Measurements from ENCODE around the gene ZCCHC7.
"Not testable (repeated sequence)": the region's sequence is repeated elsewhere in the genome, so short reads cannot be mapped to it uniquely, and the experiment has no call there.

ZCCHC7 gene

DNA sequence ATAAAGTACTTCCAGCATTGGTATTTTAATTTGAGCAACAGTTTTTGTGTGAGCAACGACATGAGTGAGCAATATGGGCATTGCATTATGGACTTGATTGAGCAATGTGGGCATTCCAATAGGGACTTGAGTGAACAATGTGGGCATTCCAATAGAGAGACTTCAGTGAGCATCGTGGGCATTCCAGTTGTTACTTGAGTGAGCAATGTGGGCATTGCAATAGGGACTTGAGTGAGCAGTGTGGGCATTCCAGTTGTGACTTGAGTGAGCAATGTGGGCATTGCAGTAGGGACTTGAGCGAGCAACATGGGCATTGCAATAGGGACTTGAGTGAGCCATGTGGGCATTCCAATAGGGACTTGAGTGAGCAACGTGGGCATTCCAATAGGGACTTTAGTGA is 52.2 kb downstream of the ZCCHC7 start:
- no peak for DNase-seq (ENCODE audit: low read depth in 1 of 2, low spot score in 1 of 2)

DNA sequence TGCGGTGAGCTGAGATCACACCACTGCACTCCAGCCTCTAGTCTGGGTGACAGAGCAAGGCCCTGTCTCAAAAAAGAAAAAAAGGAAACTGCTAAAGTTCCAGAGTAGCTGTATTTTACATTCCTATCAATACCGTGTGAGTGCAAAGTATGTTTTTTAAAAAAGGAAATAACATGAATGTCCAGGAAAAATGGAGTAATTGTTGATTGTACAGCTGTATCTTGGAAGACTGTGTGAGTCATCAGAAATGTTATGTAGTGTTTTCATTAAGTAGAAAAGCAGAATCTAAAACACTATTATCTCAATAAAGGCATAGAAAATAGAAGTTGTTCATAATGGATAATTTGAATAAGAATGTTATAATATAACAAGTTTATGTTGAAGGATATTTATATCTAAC is 53.9 kb downstream of the ZCCHC7 start:
- no peak for DNase-seq (ENCODE audit: low read depth in 1 of 2, low spot score in 1 of 2)

GRCh38 chr9:37178742-37179141 is 58.4 kb downstream of the ZCCHC7 start:
- no peak for DNase-seq (ENCODE audit: low read depth in 1 of 2, low spot score in 1 of 2)

DNA sequence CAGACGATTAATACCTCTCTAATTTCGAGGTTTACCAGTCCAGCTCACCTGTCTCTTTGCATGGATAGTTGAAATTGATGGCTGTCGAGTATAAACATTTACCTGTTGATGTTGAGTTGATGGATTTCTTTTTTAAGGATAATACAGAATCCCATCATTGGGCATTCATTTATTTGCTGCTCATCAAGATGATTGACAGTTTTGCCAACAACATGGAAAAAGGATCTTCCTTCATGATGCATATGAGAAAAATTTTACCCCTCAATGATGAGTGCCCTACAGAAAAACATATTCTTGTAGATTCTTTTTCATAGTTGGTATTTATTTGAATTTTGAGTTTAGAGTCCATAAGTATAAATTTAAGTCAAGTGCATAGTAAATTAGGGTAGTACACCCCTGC is 59.2 kb downstream of the ZCCHC7 start:
- no peak for DNase-seq (ENCODE audit: low read depth in 1 of 2, low spot score in 1 of 2)

GRCh38 chr9:37180138-37180537 is 59.8 kb downstream of the ZCCHC7 start:
- no peak for DNase-seq (ENCODE audit: low read depth in 1 of 2, low spot score in 1 of 2)

GRCh38 chr9:37182718-37183117 is 62.3 kb downstream of the ZCCHC7 start:
- DNase-seq (ENCODE audit: low read depth in 1 of 2, low spot score in 1 of 2) = no peak

DNA sequence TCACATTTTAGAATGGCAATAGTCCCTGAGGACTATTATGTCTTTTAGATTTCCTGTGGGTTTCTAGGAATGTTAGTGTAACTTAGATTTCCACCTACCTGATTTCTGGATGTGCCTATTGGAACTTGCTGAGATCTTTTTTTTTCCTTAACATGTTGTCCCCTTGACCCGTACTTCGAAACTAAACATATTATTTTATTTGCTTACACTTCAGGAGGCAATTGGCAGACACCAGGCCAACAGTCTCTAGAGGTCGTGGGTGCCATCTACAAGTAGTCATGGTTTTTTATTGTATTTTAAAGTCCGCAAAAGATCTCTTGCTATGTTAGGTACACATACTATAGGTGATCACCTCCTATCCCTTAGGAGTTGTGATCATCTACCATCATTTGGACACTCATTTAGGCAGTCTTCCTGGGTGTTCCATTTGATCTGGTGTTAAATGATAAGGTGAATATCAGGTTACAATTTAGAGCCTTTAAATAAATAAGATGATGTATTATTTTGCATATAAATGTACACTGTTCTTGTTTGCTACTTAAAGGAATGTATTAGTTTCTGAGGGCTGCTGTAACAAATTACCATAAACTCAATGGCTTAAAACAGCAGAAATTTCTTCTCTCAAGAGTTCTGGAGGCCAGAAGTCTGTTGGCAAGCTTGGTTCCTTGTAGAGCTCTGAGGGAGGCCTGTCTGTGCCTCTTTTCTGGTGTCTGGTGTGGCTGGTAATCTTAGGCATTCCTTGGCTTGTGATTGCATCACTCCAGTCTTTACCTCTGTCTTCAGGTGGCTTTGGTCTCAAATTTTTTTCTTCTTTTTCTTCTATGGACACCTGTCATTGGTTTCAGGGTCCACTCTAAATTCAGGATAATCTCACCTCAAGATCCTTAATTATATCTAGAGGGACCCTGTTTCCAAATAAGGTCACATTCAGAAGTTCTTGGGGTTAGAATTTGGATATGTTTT is 64.8 kb downstream of the ZCCHC7 start:
- DNase-seq (ENCODE audit: low read depth in 1 of 2, low spot score in 1 of 2) = no peak

DNA sequence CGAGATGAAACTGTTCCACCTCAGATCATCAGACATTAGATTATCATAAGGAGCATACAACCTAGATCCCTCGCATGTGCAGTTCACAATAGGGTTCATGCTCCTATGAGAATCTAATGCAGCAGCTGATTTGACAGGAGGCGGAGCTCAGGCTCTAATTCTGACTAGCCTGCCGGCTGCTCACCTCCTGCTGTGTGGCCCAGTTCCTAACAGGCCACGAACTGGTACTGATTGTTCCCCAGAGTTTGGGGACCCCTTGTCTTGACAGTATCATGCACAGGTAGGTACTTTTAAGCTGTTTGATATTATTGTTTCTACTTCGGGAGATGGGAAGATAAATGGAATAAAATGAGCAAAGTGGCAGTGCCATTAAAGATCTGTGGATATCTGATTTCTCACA is 66.9 kb downstream of the ZCCHC7 start:
- DNase-seq (ENCODE audit: low read depth in 1 of 2, low spot score in 1 of 2) = no peak

GRCh38 chr9:37187713-37188439 is 67.5 kb downstream of the ZCCHC7 start:
- DNase-seq (ENCODE audit: low read depth in 1 of 2, low spot score in 1 of 2) = no peak

- not testable (repeated sequence) for DNase-seq (ENCODE audit: low read depth in 1 of 2, low spot score in 1 of 2)
Observed at GRCh38 chr9:37190739-37191138, 70.4 kb downstream of the ZCCHC7 start.

GRCh38 chr9:37191403-37192089 is 71.2 kb downstream of the ZCCHC7 start:
- no peak for DNase-seq (ENCODE audit: low read depth in 1 of 2, low spot score in 1 of 2)

- DNase-seq (ENCODE audit: low read depth in 1 of 2, low spot score in 1 of 2) = no peak
Observed at GRCh38 chr9:37192803-37193202, 72.4 kb downstream of the ZCCHC7 start.

GRCh38 chr9:37197158-37198038 is 77.0 kb downstream of the ZCCHC7 start:
- DNase-seq (ENCODE audit: low read depth in 1 of 2, low spot score in 1 of 2) = no peak

DNA sequence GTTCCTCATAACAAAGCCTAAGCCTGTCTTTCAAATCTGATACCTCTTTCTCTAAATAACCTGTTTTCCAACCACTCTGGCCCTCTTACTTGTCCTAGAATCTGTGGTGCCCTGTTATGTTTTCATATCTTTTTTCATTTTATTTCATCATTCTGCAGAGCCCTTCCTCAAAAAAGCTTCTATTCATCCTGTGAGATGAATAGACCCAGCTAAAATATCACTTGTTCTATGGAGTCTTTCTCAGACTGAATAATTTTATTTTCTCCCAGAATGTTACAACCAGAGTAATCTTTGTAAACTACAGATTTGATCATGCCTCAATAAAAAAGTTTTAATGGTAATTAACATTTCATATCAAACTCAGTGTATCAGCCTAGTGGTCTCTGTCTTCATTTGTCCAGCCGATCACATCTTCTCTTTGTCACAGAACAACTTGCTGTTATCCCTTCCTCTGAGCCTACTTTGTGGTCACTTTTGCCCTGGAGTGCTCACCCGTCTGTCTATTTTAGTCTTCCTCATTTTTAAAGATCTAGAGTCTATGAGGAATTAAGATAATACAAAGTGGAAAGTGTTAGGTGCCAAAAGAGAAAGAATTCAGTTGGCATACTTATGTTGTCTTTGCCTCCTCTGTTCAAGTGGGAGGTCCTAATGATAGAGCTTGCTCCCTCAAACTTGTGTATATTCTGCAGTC is 77.8 kb downstream of the ZCCHC7 start:
- DNase-seq (ENCODE audit: low read depth in 1 of 2, low spot score in 1 of 2) = no peak

GRCh38 chr9:37198831-37199230 is 78.5 kb downstream of the ZCCHC7 start:
- no peak for DNase-seq (ENCODE audit: low read depth in 1 of 2, low spot score in 1 of 2)

DNA sequence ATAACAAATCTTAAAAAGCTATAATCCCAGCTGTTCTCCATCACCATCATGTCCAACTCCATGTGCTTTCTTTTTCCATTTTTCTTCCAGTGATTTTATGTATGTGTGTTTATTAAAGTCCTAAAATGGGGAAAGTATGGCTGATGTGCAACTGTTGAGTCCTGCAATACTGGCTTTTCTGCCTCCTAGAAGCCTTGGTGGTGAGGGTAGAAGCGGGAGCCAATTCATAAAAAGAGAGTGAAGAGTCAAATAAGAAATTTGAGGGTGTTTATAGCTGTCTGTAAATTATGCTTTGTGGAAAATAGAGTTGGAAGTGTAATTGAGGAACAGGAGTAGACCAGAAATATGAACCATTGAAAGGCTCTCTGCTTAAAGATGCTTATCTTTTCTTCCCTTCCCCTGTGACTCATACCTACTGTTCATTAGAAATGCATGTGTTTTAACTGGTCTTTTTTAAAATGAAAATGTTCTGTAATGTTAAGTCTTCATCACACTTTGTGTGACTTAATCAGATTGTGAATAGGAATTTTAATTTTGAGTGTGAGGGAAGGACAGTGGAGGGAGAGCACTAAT is 80.1 kb downstream of the ZCCHC7 start:
- DNase-seq (ENCODE audit: low read depth in 1 of 2, low spot score in 1 of 2) = no peak

DNA sequence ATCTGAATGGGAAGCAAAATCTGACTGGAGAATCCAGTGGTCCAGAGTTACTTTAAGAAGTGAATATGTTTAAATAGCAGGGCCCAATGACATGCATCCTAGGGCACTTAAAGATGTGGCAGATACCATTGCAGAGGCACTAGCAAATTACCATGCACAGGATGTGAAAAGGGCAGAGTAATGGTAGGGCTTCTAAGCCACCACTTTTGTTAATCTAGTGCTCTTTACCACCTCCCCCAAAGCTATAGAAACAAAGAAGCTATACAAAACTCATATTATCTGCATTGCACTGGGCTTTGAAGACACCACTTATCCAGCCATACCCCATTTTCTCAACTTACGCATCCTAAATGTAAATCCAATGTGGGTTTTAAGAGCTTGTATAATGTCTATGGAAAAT is 81.2 kb downstream of the ZCCHC7 start:
- no peak for DNase-seq (ENCODE audit: low read depth in 1 of 2, low spot score in 1 of 2)

GRCh38 chr9:37202091-37202490 is 81.7 kb downstream of the ZCCHC7 start:
- DNase-seq (ENCODE audit: low read depth in 1 of 2, low spot score in 1 of 2) = no peak

DNA sequence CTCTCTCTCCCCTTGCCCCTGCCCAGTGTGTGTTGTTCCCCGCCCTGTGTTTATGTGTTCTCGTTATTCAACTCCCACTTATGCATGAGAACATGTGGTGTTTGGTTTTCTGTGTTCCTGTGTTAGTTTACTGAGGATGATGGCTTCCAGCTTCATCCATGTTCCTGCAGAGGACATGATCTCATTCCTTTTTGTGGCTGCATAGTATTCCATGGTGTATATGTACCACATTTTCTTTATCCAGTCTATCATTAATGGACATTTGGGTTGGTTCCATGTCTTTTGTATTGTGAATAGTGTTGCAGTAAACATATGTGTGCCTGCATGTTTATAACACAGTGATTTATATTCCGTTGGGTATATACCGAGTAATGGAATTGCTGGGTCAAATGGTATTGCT is 83.1 kb downstream of the ZCCHC7 start:
- not testable (repeated sequence) for DNase-seq (ENCODE audit: low read depth in 1 of 2, low spot score in 1 of 2)

DNA sequence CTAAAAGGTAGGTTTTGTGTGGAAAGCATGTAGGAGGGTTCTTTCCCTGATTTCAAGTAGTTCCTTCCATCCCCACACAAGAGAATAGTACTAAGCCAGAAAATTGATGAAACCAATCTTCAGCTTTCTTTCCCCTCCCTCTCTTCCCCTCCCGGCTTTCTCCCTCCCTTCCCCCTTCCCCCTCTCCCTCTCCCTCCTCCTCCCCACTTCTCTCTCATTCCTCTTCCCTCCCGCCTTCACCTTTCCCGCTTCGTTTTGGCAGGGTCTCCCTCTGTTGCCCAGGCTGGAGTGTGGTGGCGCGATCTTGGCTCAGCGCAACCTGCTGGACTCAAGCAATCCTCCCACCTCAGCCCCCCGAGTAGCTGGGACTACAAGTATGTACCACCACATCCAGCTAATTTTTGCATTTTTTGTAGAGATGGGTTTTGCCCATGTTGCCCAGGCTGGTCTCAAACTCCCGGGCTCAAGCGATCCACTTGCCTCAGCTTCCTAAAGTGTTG is 85.8 kb downstream of the ZCCHC7 start:
- no peak for DNase-seq (ENCODE audit: low read depth in 1 of 2, low spot score in 1 of 2)
